ENCODE data around the gene SH3PXD2B.

Gene SH3PXD2B

GRCh38 chr5:172312286-172312685, 142.0 kb downstream of the SH3PXD2B start:
- DNase-seq (ENCODE audit: extremely low read depth, low read depth), result no peak
- no peak for TF ChIP-seq CTCF (IDR thresholded peaks at IDR 0.05; ENCODE audit: low read depth, low read length)

DNA sequence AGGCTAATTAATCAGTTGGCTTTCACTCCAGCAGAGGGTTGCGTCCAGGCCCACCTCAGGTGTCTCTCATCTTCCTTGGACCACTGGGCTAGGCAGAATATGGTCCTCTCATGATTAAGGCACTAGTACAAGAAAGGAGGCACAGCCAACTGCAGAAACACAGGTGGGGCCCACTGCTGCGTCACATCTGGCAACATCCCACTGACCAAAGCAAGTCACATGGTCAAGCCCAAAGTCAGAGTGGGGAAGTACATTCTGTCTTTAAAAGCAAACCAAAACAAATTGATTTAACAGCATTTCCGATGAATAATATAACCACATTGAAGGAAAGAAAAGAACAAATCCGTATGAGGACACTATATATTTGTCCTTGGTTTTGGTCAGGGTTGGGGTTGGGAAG, 142.7 kb downstream of the SH3PXD2B start:
- no peak for DNase-seq (ENCODE audit: extremely low read depth, low read depth)

DNA sequence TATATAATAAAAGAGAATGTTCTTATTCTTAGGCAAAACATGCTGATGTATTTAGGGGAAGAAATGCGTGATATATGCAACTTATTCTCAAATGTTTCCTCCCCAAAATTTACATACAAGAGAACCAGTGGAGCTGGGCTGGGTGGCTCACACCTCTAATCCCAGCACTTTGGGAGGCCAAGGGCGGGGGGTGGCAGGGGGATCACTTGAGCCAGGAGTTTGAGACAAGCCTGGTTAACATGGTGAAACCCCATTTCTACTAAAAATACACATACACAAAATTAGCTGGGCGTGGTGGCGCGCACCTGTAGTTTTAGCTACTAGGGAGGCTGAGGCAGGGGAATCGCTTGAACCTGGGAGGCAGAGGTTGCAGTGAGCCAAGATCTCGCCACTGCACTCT, 143.3 kb downstream of the SH3PXD2B start:
- no peak for TF ChIP-seq CTCF (IDR thresholded peaks at IDR 0.05; ENCODE audit: low read depth, low read length)
- DNase-seq (ENCODE audit: extremely low read depth, low read depth), result no peak

More for the DNA sequence above, 142.7 kb downstream of the SH3PXD2B start:
- TF ChIP-seq CTCF (IDR thresholded peaks at IDR 0.05; ENCODE audit: low read depth, low read length), result no peak

DNA sequence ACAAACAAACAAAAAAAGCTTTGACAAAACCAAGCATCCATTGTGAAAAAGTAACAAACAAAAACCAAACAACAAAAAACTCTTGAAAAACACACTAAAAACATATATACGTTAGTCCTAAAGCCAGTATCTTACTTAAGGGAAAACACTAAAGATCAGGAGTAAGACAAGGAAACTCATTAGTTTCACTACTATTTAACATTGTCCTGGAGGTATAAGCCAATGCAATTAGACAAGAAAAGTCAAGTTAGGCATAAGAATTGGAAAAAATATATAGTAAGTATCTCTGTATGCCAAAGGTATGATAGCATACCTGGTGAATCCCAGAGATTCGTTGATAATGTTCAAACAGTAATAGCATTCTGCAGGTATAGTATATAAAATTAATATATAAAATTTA, 148.9 kb downstream of the SH3PXD2B start:
- TF ChIP-seq CTCF (IDR thresholded peaks at IDR 0.05; ENCODE audit: low read depth, low read length), result no peak
- DNase-seq (ENCODE audit: extremely low read depth, low read depth), result no peak

DNA sequence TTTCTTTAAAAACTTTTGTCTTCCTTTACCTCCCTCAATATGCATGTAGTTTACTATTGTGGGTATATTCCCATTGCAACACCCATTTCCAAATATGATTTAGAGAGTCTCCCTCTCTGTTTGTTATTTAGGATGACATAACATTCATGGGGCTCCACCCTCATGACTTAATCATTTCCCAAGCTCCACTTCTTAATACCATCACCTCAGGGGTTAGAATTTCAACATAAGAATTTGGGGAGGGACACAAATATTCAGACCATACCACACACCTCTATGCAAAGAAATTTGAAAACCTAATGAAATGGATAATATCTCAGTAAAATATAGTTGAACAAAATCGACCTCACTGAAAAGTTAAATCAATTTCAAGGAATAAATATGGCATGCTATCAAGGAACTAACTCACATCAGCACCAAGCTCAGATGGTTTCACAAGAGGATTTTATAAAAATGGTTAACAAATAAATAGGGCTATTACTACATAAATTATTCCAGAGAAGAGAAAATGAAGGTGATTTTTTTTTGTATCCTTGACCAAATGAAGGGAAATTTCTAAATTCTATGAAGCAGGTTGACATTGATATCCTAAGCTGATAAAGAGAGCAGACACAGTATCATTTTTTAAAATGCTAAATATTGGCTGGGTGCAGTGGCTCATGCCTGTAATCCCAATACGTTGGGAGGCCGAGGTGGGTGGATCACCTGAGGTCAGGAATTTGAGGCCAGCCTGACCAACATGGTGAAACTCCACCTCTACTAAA, 150.6 kb downstream of the SH3PXD2B start:
- no peak for TF ChIP-seq CTCF (IDR thresholded peaks at IDR 0.05; ENCODE audit: low read depth, low read length)
- no peak for DNase-seq (ENCODE audit: extremely low read depth, low read depth)

- DNase-seq (ENCODE audit: extremely low read depth, low read depth), result no peak
- no peak for TF ChIP-seq CTCF (IDR thresholded peaks at IDR 0.05; ENCODE audit: low read depth, low read length)
These were observed 151.2 kb downstream of the SH3PXD2B start for GRCh38 chr5:172303162-172303561.

GRCh38 chr5:172302047-172302710, 152.1 kb downstream of the SH3PXD2B start:
- no peak for TF ChIP-seq CTCF (IDR thresholded peaks at IDR 0.05; ENCODE audit: low read depth, low read length)
- DNase-seq (ENCODE audit: extremely low read depth, low read depth), result no peak
